ENCODE results near the gene ATP6V1F.
A peak's percentile ranks its signal among the peaks of the same experiment; 100 is the strongest.

GRCh38 chr7:128862571-128863432 is at the start of gene ATP6V1F:
- TF ChIP-seq, protein P1, sequence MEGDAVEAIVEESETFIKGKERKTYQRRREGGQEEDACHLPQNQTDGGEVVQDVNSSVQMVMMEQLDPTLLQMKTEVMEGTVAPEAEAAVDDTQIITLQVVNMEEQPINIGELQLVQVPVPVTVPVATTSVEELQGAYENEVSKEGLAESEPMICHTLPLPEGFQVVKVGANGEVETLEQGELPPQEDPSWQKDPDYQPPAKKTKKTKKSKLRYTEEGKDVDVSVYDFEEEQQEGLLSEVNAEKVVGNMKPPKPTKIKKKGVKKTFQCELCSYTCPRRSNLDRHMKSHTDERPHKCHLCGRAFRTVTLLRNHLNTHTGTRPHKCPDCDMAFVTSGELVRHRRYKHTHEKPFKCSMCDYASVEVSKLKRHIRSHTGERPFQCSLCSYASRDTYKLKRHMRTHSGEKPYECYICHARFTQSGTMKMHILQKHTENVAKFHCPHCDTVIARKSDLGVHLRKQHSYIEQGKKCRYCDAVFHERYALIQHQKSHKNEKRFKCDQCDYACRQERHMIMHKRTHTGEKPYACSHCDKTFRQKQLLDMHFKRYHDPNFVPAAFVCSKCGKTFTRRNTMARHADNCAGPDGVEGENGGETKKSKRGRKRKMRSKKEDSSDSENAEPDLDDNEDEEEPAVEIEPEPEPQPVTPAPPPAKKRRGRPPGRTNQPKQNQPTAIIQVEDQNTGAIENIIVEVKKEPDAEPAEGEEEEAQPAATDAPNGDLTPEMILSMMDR (IDR thresholded peaks at IDR 0.05), result peak in 2 of 4 experiments; percentile 25 to 33
- TF ChIP-seq POLR2A (IDR thresholded peaks at IDR 0.05) (peak; percentile 46 to 55), EP300 (IDR thresholded peaks at IDR 0.05) (no peak)

Measured in gastroesophageal sphincter (tissue), 3 donors.